HG03432 (cell line): ENCODE measurements around the gene LRRC10B.
"Not testable (repeated sequence)": the region's sequence is repeated elsewhere in the genome, so short reads cannot be mapped to it uniquely, and the experiment has no call there.

ENCODE experiments used
- ATAC-seq: cut with Tn5 transposase; IDR thresholded peaks from one replicate; pipeline ENCODE4 v1.9.1; 2021; ENCODE audit warnings: mild to moderate bottlenecking, moderate library complexity; ENCODE audit not compliant: unreplicated experiment

Gene LRRC10B

DNA sequence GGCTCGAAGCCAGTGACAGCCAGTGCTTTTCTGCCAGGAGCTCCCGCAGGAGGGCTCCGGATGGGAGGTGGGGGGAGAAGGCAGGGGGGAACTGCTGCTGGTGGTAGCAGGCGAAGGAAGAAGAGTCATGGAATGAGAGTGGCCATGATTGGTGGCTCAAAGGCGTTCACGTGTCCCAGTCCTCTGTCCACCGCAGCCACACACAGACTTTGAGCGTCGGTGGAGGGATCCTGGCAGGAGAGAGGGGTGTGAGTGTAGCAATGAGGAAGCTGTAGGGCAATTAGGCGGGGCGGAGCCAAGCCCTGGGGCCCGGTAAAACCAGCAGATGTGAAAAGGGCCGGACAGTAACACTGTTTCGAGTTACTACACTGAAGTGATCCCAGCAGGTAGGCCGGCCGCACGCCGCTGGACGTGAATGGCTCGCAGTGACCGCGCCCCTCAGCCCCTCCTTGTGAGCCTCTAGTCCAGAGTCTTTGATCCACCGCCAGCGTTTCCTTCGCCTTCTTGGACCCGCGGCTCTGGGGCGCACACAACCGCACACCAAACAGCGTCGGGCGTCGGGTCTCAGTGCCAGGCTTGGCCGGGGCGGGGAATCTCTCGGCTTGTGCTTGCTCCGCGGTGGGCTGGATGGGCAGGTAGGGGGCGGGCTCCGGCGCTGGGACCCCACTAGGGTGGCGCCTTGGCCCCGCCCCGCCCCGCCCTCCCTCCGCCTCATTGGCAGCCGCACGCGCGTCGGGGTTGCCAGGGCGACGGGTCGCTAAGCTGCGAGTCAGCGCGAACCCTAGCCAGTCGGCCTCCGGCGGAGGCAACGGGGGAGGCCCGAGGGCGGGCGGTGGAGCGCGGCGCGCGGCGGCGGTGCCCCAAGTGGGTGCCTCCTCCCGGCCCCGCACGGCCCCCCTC lies at the start of gene LRRC10B:
LRRC10B (plus strand) TSS at position 788 of the 900 bp plus-strand sequence. CDS start 250 bp downstream, outside the sequence.
- no peak for ATAC-seq

DNA sequence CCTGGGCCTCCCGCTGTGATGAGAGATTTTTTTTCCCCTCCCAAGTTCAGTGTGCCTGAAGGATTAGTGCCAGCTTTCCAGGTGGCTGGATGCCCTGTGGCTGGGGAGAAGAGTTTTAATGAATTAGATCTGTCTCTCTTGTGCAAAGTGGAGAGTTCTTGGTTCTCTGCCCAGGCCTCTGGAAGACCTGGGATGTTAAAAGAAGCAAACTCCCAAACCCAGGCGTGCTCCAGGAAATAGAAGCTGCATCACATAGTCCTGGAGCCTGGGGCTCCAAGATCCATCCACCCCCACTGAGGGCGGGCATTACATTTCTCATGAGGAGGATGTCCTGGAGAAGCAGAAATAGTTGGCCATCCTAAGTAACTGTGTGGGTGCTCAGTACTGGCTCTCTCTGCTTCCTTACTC lies 48.1 kb upstream of the LRRC10B start:
- no peak for ATAC-seq

DNA sequence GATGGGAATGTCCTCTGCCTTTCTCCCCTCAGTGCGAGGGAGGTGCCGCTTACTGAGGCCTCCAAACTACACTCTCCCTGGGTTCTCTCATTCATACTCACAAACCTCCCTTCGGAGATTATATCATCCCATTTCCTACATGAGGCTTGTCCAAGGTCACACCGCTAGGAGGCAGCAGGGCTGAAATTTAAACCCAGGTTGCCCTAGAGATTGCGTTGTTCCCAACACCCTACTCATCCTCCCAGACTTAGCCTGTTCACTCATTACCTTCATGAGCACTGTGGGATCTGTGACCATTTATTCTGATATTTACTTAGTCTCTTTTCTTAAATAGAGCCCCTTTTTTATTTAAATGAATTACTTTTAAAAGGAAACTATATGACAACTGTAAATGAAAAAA lies 47.6 kb upstream of the LRRC10B start:
- no peak for ATAC-seq

DNA sequence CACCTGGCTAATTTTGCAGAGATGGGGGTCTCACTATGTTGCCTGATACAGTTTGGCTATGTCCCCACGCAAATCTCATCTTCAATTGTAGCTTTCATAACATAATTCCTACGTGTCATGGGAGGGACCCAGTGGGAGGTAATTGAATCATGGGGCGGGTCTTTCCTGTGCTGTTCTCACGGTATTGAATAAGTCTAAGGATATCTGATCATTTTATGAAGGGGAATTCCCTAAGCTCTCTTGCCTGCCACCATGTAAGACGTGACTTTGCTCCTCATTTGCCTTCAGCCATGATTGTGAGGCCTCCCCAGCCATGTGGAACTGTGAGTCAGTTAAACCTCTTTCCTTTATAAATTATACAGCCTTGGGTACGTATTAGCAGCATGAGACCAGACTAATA lies 40.9 kb upstream of the LRRC10B start:
- ATAC-seq, result not testable (repeated sequence)

DNA sequence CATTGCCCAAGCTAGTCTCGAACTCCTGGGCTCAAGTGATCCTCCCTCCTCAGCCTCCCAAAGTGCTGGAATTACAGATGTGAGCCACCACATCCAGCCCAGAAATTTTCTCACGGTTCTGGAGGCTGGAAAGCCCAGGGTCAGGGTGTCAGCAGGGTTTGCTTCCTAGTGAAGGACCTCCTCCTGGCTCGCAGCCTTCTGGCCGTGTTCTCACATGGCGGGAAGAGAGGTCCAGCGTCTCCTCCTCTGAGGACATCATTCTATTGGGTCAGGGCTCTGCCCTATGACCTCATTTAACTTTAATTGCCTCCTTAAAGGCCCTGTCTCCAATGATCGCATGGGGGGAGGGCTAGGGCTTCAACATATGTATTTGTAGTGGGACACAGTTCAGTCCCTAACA lies 40.5 kb upstream of the LRRC10B start:
- ATAC-seq, result no peak

DNA sequence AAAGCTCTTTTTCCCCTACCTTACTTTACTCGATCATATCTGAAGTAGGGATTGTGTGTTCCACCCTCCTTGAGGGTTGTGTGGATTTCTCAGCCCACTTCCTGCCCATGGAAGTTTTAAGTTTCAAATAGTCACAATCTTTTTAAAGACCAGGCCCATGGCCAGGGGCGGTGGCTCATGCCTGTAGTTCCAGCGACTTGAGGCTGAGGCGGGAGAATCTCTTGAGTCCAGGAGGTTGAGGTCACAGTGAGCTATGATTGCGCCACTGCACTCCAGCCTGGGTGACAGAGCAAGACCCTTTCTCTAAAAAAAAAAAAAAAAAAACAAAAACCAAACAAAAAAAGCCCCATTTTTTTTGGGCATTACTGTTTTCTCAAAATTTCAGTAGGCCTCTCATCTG lies 36.3 kb upstream of the LRRC10B start:
- no peak for ATAC-seq

DNA sequence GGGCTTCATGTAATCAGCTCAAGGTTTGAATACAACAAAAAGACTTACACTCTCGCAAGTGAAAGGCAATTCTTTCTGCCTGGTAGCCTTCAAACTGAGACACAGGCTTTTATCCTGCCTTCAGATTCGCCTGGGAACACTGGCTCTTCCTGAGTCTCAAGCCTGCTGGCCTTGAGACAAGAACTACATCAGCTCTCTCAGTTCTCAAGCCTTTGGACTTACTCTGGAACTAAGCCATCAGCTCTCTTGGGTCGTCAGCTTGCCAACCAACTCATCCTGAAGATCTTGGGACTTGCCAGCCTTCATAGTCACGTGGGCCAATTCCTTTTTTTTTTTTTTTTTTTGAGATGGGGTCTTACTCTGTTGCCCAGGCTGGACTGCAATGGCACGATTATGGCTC lies 35.7 kb upstream of the LRRC10B start:
- ATAC-seq, result no peak

DNA sequence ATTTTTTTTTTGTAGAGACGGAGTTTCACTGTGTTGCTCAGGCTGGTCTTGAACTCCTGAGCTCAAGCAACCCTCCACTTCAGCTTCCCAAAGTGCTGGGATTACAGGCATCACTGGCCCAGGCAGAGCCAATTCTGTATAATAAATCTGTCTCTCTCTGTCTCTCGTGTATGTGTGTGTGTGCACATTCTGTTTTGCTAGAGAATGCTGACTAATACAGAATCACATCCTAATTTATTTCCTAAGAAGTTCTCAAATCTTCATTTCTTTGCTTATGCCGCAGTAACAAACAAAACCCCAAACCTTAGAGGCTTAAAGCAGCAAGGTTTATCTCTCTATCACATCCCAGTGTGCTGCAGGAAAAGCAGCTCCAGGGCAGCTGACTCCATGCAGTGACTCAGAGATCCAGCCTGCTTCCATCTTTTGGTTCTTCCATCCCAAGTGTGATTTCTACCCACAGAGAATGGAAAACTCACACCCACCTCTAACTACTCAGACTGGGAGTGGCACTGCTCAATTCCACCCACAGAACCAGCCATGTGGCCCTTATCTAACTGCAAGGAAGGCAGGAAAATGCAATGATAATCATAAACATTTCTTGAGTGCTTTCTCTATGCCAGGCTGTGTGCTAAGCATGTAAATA lies 35.1 kb upstream of the LRRC10B start:
- no peak for ATAC-seq

DNA sequence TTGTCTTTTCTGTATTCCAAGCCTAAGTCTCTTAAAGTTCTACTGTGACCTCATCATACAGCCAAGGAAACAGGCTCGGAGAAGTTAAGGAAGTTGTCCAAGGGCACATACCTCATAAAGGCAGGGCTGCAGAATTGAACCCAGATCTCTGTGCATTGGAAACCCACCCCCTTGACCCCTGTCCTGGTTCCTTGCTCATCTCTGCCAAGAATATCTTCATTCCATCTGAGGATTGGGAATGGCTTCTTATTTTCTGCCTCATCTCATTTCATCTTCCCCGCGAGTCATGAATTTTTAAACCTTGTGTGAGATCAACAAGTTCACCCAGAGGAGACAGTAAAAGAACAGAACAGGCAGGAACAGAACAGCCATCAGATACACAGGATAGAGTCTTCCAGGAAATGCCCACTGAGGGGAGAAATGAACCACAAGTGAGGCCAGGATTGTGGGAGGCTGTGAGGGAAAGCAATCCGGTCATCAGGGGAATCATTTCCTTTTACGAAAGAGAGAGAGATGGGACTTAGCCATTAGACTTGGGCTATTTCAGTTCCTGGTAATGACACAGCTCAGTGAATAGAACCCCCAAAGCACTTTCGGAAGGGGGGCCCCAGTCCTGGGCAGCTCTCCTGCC lies 34.4 kb upstream of the LRRC10B start:
- ATAC-seq, result no peak

DNA sequence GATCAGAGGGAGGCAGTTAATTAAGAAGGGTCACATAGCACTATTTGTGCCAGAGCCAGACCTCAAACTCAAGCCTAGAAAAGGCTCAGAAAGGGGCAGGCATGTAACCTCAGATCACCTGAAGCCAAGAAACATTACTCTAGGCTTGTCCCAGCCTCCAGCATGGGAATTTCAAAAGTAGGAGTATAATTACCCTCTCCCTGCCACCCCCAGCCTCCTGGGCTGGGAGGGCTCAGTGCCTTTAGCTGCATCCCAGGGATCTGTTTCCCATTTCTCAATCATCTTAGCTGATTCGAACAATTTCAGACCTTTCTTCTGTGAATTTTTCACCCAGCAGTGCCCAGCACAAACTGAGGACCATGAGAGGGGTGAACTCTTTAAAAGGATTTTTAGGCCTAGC lies 33.1 kb upstream of the LRRC10B start:
- no peak for ATAC-seq

DNA sequence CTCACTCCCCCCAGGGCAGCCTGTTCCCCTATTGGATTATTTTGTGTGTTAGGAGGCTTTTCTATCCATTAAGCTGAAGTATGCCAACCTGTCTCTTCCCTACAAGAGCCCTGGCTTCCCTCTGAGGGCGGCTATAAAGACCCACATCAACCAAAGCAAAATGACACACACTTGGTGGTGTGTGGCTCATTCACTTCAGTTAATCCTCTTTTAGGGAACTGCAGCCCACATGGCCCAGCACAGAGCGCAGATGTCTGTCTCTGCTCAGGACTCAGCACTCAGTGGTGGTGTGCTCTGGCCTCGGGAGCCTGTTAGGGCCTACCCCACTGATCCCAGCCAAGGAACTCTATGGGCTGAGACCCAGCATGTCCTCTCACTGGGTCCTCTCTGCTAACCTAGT lies 32.2 kb upstream of the LRRC10B start:
- no peak for ATAC-seq

DNA sequence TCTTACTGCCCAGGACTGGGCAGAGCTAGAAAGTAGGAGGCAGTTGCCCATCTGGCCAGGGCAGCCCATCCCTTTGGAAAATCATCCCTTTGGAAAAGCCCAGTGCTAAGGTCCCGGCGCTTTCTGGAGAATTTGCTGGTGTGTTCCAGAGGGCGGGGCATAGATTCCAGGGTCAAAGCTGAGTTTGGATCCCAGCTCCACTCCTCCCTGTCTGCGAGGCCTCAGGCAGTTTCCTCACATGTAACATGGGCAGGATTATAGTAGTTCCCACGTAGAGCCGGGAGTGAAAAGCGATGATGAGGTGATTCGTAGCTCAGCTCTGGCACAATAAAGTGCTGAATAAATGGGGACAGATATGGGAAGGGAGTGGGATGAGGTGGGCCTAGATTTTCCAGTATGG lies 31.4 kb upstream of the LRRC10B start:
- ATAC-seq, result no peak

DNA sequence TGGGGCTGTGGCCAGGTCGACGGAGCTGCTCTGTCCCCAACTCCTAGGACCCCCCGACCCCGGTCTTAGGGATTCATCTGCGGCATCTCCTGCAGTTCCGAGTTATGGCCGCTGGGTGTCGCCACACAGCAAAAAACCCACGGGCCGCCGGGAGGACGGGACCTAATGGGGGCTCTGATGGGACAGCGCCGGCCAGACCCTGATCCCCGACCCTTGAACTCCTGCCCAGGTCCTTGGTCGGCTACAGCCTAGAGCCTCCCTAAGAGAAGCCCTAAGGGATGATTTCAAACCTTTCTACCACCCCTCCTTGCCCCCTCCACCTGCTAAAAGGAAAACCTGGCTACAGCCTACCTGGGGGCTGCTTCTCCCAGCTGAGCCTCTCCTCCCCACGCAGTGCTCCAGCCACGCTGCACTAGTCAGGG lies 30.8 kb upstream of the LRRC10B start:
- no peak for ATAC-seq

DNA sequence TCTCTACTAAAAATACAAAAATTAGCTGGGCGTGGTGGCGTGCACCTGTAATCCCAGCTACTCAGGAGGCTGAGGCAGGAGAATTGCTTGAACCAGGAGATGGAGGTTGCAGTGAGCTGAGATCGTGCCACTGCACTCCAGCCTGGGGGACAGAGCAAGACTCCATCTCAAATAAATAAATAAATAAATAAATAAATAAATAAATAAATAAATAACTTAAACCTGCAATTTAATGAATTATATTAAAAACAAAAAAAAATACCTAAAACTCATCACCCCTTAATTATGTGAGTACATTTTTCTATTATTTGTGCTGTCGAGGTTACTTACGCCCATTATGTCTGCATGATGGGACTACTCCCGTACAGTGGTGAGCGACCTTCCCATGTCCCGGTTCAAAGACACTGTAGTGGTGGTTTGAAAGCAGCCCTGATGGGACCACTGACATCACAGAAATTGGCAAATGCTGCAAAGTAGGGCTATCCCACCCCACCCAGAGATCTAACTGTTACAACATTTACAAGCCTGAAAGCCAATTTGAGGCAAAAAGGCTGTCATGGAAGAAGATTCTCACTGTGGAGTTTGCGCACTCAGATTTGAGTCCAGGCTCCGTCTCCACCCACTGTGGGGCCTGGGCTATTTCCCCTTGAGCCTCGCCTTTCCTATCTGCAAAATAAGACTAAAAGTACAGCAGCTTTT lies 29.0 kb upstream of the LRRC10B start:
- ATAC-seq, result not testable (repeated sequence)

DNA sequence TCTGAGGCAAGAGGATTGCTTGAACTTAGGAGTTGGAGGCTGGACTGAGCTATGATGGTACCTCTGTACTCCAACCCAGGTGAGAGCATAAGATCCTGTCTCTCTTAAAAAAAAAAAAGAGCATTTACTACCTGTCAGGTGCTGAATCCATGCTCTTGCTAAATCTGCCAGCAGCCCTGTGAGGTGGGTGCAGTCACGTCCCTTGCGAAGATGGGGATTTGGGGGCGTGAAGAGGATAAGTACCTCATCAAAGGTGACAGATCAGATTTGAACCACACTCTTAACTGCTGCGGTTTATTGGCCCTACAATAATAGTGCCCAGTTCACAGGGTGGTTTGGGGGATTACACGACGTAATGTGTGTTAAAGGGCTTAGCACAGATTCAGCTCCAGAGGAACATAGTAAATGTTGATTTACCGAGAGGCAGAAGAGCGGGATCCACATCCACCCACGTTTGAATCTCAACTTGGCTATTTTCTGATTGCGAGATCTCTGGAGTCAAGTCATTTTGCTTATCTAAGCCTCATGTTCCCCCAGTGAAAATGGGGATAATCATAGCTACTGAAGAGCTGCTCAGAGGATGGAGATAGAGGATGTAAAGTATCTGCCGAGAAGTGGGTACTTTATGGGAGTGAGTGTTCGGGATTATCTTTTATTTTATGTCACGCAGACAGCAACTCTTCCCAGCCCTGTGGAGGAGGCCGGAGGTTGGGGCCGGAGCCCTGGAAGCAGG lies 28.1 kb upstream of the LRRC10B start:
- ATAC-seq, result no peak

DNA sequence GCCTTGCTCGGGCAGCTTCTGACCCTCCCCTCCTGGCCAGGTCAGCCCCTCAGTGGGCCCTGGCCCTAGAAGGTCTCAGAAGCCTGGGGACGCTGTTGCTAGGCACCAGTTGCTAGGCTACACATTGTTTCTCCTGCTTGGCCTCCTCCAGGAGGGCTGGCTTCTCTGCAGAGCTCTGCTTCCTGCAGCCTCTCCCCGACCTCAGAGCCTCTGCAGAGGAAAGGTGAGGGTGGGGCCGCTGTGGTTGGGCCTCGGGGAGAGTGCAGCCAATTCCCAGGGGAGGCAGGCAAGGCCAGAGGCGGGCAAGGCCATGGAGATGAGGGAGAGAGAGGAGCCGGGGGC lies 27.6 kb upstream of the LRRC10B start:
- no peak for ATAC-seq

DNA sequence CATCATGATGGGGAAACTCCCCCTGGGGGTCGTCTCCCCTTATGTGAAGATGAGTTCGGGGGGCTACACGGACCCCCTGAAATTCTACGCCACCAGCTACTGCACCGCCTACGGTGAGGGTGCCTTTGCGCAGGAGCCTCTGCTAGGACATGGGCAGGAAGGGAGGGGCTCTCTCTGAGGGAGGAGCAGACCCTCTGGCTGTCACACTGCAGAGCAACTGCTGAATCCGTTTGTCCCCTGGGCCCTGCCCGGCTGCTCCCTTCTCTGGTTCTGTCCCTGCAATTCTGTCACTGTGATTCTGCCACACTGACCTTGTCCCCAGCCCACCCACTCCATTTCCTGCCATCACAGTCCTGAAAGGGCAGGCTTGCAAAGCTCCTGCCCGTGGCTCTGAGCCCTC lies 26.7 kb upstream of the LRRC10B start:
- no peak for ATAC-seq

DNA sequence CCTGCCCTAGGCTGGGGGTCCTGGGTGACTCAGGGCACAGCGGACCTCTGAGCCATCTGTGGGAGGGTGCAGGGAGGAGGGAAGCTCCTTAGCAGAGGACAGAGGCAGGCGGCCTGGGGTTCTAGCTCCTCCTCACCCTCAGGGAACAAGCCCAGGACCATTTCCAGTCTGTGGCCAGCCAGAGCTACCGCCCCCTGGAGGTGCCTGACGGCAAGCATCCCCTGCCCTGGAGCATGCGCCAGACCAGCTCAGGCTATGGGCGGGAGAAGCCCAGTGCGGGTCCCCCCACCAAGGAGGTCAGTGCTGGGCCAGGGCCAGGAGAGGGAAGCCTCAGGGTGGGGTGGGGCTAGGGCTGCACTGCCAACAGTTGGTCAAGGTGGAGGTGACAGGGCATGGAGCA lies 26.0 kb upstream of the LRRC10B start:
- ATAC-seq, result no peak

DNA sequence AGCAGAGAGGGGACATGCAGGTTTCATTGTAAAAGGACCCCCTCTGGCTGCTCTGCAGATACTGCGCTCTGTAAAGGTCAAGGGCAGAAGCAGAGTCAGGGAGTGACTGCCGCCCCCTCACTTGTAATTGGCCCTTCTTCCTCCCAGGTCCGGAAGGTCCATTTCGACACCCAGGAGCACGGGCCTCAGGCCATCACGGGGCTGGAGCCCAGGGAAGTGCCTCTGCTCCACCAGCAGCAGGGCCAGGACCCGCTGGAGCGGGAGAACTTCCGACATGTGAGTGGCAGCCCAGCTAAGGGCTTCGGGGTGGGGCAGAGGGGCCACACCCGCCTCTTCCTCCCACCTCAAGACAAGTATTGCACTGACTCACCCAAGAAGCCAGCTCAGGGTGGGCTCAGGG lies 24.0 kb upstream of the LRRC10B start:
- no peak for ATAC-seq

DNA sequence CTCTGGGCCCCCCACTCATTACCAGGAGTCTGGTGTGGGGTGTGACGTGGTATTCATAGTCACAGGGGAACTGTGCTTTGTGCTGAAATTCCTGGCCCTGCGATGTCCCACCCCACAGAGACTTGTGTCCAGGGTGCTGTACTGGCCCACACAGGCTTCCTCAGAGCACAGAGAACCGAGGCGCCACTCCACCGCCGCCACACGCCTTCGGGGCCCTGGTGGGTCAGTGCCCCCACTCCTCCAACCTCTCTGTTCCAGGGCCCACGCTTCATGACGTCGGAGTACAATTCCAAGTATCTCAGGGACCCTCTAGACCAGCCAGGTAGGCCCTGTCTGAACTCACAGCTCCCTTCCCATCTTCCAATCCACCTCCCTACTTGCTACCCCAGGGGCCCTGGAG lies 23.5 kb upstream of the LRRC10B start:
- no peak for ATAC-seq
